Skin epidermis (tissue), 12 donors: Measurements from ENCODE around the gene KRT37.
"Not testable (repeated sequence)": the region's sequence is repeated elsewhere in the genome, so short reads cannot be mapped to it uniquely, and the experiment has no call there.

Source experiments
- H3K27ac ChIP-seq, 21 experiments: fragments of 200-600 bp; sonication (generic) in 11 of 21; one replicate each; pipeline ENCODE4 v1.5.0; 2020; ENCODE audit warnings: mild to moderate bottlenecking in 3 of 21, inconsistent platforms in 2 of 21, moderate library complexity in 2 of 21
- H3K4me3 ChIP-seq, 7 experiments: fragments of 200-600 bp; sonication (generic) in 2 of 7; one replicate each; pipeline ENCODE4 v1.5.0; 2020; ENCODE audit warnings: inconsistent platforms in 2 of 7, mild to moderate bottlenecking in 2 of 7, moderate library complexity in 1 of 7

Gene KRT37

DNA sequence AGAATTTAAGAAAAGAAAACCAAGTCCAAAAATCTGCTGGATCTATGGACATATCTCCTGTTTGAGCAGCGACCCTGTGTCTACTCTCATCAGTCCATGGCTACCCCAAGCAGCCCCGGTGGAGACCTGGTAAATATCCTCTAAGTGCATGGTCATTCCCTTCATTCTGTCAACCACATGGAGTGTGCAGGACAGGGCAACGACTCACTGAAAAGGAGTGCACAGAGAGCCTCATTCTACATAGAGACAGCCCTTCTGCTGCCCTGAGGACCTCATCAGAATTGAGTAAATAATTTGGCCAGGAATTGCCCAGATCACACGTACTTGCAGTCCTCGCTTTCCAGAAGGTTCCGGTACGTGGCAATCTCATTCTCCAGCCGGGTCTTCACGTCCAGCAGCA, 13.4 kb upstream of the KRT37 start:
- Histone ChIP-seq H3K27ac (no peak overlapping the region), H3K4me3 (no peak overlapping the region)

DNA sequence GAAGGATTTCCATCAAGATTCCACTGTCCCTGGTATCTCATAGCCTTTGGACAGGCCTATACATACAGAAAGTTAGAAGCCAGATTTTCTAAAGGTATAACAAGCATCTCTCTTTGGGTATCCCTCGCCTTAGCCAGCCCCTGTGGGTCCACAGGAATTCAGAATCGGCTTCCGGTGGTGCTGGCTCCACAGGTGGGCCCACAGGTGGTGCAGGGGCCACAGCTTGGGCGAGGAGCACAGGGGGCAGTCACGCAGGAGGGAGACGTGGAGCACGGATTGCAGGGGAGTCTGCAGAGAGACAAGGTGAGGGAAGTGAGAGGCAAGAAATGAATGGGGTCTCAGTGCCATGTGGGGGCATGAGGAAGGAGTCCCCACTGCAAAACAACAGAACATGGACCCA, 12.9 kb upstream of the KRT37 start:
- no peak overlapping the region for H3K27ac ChIP-seq
- no peak overlapping the region for H3K4me3 ChIP-seq

DNA sequence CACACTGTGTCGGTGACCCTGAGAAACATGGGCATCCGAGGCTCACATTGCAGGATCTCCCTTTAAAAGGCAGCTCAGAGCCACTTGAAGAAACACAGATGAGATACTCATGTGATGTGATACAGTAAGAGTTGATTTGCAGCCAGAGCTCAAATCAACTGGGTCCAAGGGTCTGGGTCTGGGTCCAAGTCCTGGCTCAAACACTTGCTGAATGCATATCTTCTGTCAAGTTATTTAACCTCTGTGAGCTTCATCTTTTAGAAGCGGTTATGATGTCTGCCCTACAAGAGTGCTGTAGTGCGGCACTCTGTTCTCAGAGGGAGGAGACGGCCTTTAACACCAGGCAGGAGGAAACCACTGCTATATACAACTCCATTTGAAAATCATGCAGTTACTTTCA, 10.0 kb upstream of the KRT37 start:
- no peak overlapping the region for H3K27ac ChIP-seq
- no peak overlapping the region for H3K4me3 ChIP-seq

DNA sequence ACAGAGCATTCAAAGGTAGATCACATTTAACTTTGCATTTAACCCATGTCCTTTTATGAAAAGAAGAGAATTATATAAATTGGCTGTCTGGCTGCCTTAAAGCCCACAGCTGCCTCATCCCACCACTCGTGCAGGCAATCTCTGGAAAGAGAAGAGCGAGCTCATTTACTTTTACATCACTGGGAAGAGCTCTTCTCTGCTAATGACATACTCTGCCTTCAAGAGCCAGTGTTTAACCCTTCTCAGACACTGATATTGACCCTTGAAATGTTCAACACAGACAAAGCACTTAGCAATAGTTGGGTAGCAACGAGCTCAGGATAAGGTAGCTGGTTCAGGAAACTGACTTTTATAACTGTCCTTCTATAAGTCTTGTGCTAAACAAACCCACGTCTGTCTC, 9.6 kb upstream of the KRT37 start:
- H3K4me3 ChIP-seq = no peak overlapping the region
- no peak overlapping the region for H3K27ac ChIP-seq

DNA sequence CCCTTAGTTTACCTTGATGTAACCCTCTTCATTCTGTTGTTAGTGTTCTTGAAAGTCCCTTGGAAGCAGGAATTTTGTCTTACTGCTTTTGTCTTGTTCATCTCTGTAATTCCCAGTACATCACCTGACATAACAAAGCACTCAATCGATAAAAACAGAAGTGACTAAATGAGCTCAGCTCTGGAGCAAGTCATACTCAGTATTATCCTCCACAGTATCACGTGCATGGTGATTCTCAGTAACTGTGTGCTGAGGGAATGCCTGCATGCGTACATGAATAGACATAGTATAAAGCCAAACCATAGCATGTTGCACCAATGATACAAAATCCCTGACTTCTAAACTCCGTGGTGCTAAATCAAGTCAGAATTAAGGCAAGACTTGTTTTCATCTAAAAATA, 9.2 kb upstream of the KRT37 start:
- no peak overlapping the region for H3K4me3 ChIP-seq
- H3K27ac ChIP-seq = no peak overlapping the region

DNA sequence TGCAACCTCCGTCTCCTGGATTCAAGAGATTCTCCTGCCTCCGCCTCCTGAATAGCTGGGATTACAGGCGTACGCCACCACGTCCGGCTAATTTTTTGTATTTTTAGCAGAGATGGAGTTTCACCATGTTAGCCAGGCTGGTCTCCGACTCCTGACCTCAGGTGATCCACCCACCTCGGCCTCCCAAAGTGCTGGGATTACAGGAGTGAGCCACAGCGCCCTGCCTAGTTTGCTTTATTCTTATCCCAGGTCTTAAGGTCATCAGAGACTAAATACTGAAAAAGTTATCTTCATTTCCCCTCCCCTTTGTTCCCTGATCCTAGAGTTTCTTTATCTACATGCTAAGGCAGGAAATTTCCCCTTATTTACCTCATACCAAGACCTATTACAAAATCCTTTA, 6.0 kb upstream of the KRT37 start:
- H3K27ac ChIP-seq, H3K4me3 ChIP-seq: not testable (repeated sequence)

DNA sequence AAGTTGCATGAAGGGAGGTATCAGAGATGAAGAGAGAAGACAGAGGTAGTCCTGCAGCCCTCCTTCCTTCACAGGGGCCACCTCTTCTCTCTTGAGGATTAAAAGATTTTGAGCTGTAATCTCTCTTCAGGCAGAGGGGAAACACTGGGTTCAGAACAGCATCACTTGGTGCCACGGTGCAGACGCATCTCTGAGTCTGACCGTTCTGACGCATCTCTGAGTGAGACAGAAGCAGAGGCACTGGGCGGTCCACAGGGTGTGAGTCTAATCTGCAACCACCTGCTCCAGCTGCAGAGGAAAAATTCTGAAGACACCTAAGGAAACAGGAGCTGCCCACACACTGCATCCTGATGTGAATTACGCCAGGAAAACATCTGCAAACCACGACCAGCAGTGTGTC, 5.3 kb upstream of the KRT37 start:
- no peak overlapping the region for H3K4me3 ChIP-seq
- no peak overlapping the region for H3K27ac ChIP-seq

DNA sequence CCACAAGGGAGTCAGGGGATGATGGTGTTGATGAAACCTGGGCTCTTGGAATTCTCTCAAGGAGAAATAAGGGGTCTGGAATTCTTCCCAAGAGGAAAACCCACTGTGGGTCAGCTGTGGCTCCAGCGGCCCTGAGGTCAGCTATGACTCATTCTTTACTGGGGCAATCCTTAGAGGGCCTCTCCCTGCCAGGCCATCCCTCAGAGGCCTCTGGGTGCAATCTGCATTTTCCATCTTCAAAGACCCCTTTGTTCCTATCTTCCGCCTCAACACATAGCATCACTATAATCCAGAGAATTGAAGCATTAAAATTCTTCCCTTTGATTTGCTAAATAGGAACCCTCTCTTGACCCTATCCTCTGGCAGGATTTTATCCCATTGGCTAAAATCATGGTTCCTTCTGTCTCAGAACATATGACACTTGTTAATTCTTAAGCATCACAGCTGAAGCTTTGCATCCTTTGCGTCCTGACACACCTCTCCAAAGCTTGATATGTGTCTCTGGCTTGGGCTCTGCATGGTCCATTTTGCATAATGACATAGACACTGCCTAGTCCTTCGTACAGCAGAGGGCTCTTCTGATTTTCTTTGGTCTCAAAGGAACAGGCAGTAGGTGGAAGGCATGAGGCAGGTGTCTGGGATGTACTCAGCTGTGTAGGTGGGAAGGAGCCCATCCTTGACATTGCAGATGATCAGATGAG, 4.4 kb upstream of the KRT37 start:
- Histone ChIP-seq H3K4me3 (no peak overlapping the region), H3K27ac (no peak overlapping the region)

DNA sequence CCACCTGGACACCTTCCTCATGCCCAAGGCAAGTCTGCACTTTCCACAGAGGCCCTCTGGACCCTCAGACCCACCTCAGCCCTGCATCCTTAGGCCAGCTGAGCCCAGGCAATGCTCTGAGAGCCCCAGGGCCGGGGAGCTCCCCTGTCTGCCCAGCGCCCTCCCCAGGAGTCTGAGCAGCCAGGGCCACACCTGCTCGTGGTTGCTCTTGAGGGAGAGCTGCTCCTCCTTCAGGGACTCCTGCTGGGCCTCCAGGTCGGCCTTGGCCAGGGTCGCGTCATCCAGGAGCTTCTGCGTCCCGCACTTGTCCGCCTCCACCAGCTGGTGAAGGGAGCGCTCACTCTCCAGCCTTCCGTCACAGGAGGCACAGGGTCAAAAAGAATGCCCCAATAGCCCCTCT, 1.8 kb downstream of the KRT37 start:
- not testable (repeated sequence) for H3K27ac ChIP-seq, H3K4me3 ChIP-seq

DNA sequence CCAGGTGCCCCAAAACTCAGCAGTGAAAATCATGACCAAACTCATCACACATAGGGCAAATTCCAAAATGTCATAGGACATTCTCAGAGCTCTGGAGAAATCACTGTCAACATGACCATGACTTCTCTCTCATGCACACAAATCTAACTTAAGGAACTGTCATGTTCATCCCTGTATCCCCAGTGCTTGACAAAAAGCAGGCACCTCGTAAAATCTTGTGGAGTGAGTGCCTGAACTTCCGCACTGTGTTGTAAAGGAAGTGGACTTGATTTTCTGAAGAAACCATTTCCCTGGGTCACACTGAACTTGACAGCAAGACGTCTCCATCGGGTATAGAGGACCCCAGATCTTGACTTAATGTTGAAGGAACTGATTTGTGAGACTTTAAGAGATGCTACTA, 2.8 kb downstream of the KRT37 start:
- Histone ChIP-seq H3K27ac (peak overlapping the region in 4 of 21 experiments; percentile 35 to 74 (median 52)), H3K4me3 (no peak overlapping the region)

DNA sequence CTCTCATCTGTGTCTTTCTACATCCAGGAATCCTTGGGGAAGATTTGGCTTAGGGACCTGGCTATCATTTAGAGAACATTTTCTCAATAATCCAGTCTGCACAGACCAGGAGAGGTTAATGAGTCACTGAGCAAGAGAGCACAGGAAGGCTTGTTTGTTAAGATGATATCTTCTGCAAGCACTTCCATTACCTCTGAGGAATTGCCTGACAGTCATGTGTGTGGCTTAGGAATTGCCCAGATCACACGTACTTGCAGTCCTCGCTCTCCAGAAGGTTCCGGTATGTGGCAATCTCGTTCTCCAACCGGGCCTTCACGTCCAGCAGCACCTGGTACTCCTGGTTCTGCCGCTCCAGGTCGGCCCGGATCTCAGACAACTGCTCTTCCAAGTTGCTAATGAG, 3.3 kb downstream of the KRT37 start:
- Histone ChIP-seq H3K4me3 (no peak overlapping the region), H3K27ac (peak overlapping the region in 8 of 21 experiments; percentile 3 to 74 (median 52))

DNA sequence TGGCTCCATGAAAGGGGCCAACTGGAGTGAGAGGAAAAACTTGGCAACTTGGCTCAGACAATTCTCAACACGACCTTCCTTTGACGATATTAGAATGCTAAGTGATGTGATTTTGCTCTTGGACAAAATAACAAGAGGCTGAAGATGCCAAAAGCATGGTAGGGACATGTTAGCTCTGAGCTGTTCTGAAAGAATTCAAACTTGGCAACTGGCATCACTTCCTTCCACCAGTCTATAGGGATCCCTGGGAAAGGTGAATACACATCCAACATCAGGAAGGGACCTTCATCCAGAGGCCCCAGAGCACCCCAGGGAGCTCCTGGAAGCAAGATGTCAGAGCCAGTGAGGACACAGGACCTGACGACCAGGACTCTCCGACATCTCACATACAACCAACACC, 4.3 kb downstream of the KRT37 start:
- Histone ChIP-seq H3K27ac (peak overlapping the region in 8 of 21 experiments; percentile 3 to 74 (median 52)), H3K4me3 (no peak overlapping the region)

DNA sequence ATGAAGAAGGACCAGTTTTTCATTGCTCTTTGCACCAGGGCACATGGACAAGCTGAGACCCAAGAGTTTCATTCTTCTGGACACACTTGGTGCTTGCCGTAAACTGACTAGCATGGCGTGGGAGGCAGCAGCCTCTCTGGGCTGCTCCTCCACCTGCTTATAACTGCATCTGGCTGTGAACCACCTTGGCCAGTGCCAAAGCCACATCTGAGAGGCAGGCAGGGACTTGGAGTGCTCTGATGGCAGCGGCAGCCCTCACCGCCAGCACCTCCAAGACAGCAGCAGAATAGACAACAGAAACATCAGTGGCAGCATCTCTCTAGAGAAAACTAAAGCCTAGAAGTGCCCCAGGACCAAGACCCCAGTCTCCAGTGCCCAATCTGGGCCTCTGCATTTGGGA, 4.7 kb downstream of the KRT37 start:
- no peak overlapping the region for H3K4me3 ChIP-seq

DNA sequence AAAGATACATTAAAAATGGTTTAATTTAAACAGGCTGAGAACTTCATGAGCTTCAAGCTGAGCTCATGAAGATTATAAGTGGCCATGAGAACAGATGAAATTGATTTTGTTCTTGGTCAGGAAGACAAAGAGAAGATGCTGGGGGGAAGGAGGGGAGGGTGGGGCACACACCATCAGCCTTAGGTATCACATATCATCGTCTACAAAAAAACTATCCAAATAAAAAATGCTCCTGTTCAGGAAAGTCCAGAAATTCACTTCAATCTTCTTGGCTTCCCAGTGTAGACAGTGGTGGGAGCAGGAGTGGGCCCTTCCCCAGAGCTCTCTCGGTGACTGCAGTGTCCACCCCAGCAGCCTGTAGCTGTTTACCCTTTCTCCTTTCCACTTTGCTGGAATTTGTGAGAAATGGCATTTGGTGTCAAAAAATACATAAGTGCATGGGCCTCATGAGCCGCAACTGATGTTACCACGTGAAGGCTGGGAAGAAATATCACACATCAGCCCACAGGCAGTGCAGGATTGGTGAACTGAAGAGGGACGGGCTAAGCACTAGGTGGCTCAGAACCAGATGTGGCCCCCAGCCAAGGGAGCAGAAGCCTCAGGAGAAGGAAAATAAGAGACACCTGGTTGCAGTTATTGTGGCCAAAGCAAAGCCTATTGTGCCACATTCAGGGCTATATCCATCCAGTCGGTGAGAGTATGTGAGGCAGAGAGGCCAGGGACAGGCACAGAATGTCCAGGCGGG, 6.1 kb downstream of the KRT37 start:
- Histone ChIP-seq H3K4me3 (no peak overlapping the region), H3K27ac (peak overlapping the region in 2 of 21 experiments; percentile 62 to 74)

More for the DNA sequence above, 4.7 kb downstream of the KRT37 start:
- peak overlapping the region in 4 of 21 experiments; percentile 51 to 74 (median 56) for H3K27ac ChIP-seq

DNA sequence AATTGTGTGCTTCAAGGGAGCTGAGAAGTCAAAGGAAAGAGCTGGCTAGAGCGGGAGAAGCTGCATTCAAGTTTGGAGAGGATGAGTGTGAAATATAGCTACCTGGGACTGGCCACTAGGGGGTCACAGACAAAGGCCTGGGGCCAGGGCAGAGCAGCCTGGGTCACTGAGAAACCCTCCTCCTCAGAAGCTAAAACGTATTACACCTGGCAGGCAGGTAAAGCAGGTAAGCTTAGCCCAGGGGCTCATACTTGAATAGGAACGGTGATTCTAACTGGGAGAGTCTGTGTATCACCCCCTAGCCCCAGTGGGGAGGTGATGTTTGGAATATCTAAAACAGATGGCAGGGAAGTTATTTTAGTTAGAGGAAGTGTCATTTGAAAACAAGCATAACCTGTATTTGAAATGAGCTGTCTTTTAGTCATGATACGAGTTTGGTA, 6.8 kb downstream of the KRT37 start:
- H3K4me3 ChIP-seq = no peak overlapping the region
- H3K27ac ChIP-seq = no peak overlapping the region

DNA sequence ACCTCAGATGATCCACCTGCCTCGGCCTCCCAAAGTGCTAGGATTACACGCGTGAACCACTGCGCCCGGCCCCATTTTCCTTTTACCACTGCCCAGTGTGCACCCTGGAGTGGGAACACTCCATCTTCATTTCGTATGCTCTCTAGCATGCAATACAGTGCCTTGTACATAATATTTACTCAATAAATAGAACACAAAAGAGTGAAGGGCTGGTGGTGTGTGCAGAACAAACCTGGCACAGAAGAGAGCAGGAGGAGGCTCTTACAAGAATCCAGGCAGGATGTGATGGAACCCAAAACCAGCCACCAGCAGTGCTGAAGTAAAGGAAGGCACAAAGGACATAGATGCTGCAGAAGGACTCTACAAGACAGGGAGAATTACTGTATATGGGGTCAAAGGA, 7.3 kb downstream of the KRT37 start:
- no peak overlapping the region for H3K27ac ChIP-seq

DNA sequence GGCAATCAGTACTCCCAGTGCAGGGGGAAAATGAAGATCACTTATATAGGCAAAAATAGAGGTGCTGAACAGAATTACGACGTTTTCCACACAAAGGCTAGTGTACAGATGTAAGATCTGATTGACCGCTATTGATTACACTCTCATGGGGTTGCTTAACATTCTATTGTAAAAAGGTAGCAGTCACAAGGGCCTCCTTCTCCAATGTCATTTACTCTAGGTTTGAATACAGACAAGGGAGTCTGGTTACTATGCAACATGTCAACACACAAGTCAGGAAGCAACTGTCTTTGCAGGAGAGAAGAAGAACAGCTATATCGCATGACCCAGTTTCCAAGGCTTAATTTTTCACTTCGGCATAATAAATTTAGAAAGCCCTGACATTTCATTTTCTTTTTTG, 7.9 kb downstream of the KRT37 start:
- Histone ChIP-seq H3K4me3 (no peak overlapping the region), H3K27ac (no peak overlapping the region)

More for the DNA sequence above, 7.3 kb downstream of the KRT37 start:
- H3K4me3 ChIP-seq = no peak overlapping the region

DNA sequence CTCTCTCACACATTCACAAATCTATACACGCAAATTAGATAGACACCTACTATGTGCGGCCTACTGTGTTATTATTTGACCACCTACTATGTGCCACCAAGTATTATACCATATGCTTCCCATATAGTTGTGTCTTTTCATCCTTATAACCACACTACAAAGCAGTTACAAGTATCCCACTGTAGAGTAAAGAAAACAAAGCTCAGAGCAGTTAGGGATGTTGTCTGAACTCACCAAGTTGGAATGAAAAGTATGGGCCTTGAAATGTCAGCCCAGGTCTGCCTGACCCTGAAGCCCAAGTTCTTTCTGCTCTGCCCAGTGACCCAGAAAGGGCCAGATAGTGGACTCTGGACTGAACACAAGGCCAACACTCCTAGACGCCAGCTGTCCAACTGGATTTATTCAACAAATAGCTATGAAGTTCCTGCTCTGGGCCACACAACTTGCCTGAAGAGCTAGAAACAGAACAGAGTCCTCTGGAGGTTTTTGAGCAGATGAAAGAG, 8.5 kb downstream of the KRT37 start:
- no peak overlapping the region for H3K4me3 ChIP-seq
- H3K27ac ChIP-seq = no peak overlapping the region

DNA sequence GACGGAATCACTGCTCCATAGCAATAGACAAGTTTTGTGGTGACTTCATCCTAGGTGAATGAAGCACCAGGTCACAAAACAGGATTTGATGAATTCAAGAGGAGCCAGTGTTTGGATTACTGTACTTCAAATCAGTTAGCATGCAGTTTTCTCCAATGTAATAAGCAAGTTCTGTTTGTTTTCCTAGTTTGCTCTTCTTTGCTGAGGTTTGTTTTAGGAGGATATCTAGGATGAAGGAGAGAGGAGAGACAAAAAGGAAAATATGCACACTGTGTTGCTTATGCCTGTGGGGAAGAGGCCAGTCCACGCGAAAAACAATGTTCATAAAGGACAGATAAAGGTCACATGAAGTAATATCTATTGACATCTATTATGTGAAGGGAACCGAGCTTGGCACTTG, 9.0 kb downstream of the KRT37 start:
- H3K27ac ChIP-seq = no peak overlapping the region
- no peak overlapping the region for H3K4me3 ChIP-seq

DNA sequence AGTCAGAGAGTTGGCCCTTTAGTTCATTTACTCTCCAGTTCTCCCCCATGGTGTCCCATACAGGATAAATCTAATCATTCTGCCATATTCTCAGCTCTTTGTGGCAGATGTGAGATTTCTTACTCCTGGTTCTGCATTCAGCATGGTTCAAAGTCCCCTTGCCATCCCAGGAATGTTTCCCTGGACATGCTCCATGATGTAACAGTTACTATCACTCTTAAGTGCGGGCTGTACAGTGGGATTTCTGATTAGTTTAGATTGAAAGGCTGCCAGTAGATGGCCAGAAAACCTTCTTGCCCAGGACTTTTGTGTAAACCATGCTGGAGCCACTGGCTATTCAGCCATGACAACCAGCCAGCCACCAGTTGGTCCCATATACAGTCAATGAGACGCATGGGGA, 10.4 kb downstream of the KRT37 start:
- H3K27ac ChIP-seq = no peak overlapping the region
- H3K4me3 ChIP-seq = no peak overlapping the region

DNA sequence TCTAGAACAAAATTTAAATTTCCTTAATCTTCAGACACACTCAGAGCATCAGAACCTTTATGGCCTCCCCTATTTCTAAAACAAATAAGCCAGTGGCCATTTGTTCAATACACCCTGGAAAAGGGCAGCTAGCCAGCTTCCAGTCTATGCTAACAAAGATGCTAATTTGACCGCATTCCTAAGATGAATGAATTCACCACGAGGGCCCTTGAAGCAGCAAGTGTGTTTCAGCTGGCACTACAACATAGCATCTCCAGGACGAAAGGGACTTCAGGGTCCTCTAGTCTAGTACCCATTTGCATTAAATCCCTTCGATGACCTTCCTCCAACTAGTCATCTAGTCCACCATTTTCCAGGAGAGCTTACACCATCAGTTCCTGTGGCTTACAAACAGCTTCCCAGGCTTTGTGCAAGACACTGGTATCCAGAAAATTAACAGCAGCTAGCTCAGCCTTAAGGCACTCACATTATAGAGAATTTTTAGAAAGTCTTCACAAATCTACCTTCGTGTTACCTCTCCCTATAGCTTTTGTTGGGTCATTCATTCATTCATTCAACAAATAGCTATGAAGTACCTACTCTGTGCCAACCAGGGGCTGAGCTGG, 10.9 kb downstream of the KRT37 start:
- Histone ChIP-seq H3K27ac (no peak overlapping the region), H3K4me3 (no peak overlapping the region)
